Sigmoid colon (tissue), 7 donors: ENCODE results near the gene SHB. TPM values are rescaled to one million over a fixed set of nuclear protein-coding genes. Genes with fewer than 3 reads are reported as not detected.

ENCODE experiments used
- DNase-seq: peaks from one replicate; pipeline ENCODE4 v3.0.0-alpha.2; 2019
- H3K27ac ChIP-seq, 4 donors: fragments of 200-600 bp; sonication (generic); one replicate each; pipeline ENCODE4 v1.5.1; 2016 to 2019; ENCODE audit warnings: mild to moderate bottlenecking in 1 of 4
- H3K27me3 ChIP-seq, 3 donors: fragments of 200-600 bp; sonication (generic); one replicate each; pipeline ENCODE4 v1.5.1; 2019; ENCODE audit warnings: mild to moderate bottlenecking in 1 of 3
- H3K36me3 ChIP-seq, 4 donors: fragments of 200-600 bp; sonication (generic); one replicate each; pipeline ENCODE4 v1.5.1; 2016 to 2019
- H3K4me1 ChIP-seq, 4 donors: fragments of 200-600 bp; sonication (generic); one replicate each; pipeline ENCODE4 v1.5.1; 2017 to 2019
- H3K4me3 ChIP-seq, 4 donors: fragments of 200-600 bp; sonication (generic); one replicate each; pipeline ENCODE4 v1.5.1; 2017 to 2019; ENCODE audit warnings: mild to moderate bottlenecking in 2 of 4, moderate library complexity in 1 of 4
- H3K9me3 ChIP-seq, 4 donors: fragments of 200-600 bp in 3 of 4; sonication (generic) in 3 of 4; one replicate each; pipeline versions ENCODE4 v1.5.1 to v1.6.1; 2013 to 2019
- CTCF ChIP-seq, 4 experiments: fragments of 450-650 bp in 3 of 4; fragments of 200-600 bp in 1 of 4; IDR thresholded peaks; one replicate each; pipeline ENCODE4 v1.5.1; 2016 to 2019; ENCODE audit warnings: antibody characterized with exemption in 4 of 4, mild to moderate bottlenecking in 3 of 4, moderate library complexity in 2 of 4
- EP300 ChIP-seq, 4 donors: sonication (generic); formaldehyde crosslinking; IDR thresholded peaks; one replicate each; pipeline ENCODE4 v1.6.1; 2017; ENCODE audit warnings: antibody characterized with exemption in 4 of 4
- POLR2A ChIP-seq, 2 donors: fragments of 450-650 bp; IDR thresholded peaks; one replicate each; pipeline ENCODE4 v1.6.1; 2016; ENCODE audit warnings: antibody characterized with exemption in 2 of 2, mild to moderate bottlenecking in 2 of 2, moderate library complexity in 2 of 2
- POLR2AphosphoS5 ChIP-seq, 4 donors: sonication (generic); formaldehyde crosslinking; IDR thresholded peaks; one replicate each; pipeline ENCODE4 v1.6.1; 2017; ENCODE audit warnings: antibody characterized with exemption in 4 of 4
- WGBS, 2 donors: extraction: QIAGEN DNeasy Blood & Tissue Kit; methylation state at CpG; one replicate each; pipeline ENCODE4 v1.1.7; 2013; 5-methylcytosine and 5-hydroxymethylcytosine counted together
- intact Hi-C: fragments of 100-400 bp; cut with DNase I; formaldehyde crosslinking; loops from one replicate; pipeline ENCODE4 v1.15.1; 2023
- polyA plus RNA-seq, 3 donors: library from polyadenylated mRNA; stranded (reverse); fragments of 200-250 nt; gene quantifications; one replicate each; pipeline ENCODE4 v1.2.3, GENCODE V29; 2013
- total RNA-seq, 4 donors: library from RNA; depleted of rRNA; stranded (reverse); fragments of >200 nt; gene quantifications; one replicate each; pipeline ENCODE4 v1.1.0, GENCODE V29; 2016
- donor health status: healthy with polysubstance abuse.
- donor health status: Bipolar disorder and iron deficiency.
- donor health status: healthy.

SHB gene
- total and polyA plus RNA-seq, 7 donors = 6.8 to 33.7 (median 10.2) TPM

- H3K4me1 ChIP-seq = peaks cover 0 to 45% (median 31%) of the 10 kb centered on the region in 4 donors
- intact Hi-C loops = no loop called here
- H3K27ac ChIP-seq = peak overlapping the region in 1 of 4 donors; percentile 87
- H3K4me3 ChIP-seq = no peak overlapping the region
- no peaks in the 10 kb centered on the region for H3K9me3 ChIP-seq
- no peaks in the 10 kb centered on the region for H3K36me3 ChIP-seq
- TF ChIP-seq POLR2A (IDR thresholded peaks at IDR 0.05) = no peak
- no peak for TF ChIP-seq CTCF (IDR thresholded peaks at IDR 0.05)
- no peak for TF ChIP-seq EP300 (IDR thresholded peaks at IDR 0.05)
- TF ChIP-seq POLR2AphosphoS5 (IDR thresholded peaks at IDR 0.05) = no peak
- 94 to 95% methylated on average over 9 of the region's 9 CpGs for WGBS, 2 donors
- DNase-seq = no peak
- no peaks in the 10 kb centered on the region for H3K27me3 ChIP-seq
Measured at GRCh38 chr9:38000332-38000731, 68.7 kb downstream of the SHB start.

- 86 to 88% methylated on average over 11 of the region's 11 CpGs for WGBS, 2 donors
- Histone ChIP-seq H3K36me3 (no peaks in the 10 kb centered on the region), H3K4me3 (no peak overlapping the region), H3K9me3 (no peaks in the 10 kb centered on the region), H3K27ac (peak overlapping the region in 3 of 4 donors; percentile 73 to 87 (median 84)), H3K27me3 (no peaks in the 10 kb centered on the region), H3K4me1 (peaks cover 0 to 51% (median 37%) of the 10 kb centered on the region in 4 donors)
- intact Hi-C loops = loop anchor here (2.0 to 5.0 kb wide), 3 partner anchors 19 to 69 kb away; partner anchors contain the start of gene SHB
- no peak for TF ChIP-seq CTCF (IDR thresholded peaks at IDR 0.05)
- no peak for TF ChIP-seq POLR2A (IDR thresholded peaks at IDR 0.05)
- TF ChIP-seq POLR2AphosphoS5 (IDR thresholded peaks at IDR 0.05) = no peak
- no peak for TF ChIP-seq EP300 (IDR thresholded peaks at IDR 0.05)
- DNase-seq = no peak
Measured at GRCh38 chr9:37999588-38000189, 69.3 kb downstream of the SHB start.

GRCh38 chr9:37998881-37999587 lies 70.0 kb downstream of the SHB start:
- TF ChIP-seq POLR2AphosphoS5 (IDR thresholded peaks at IDR 0.05) = no peak
- no peak for TF ChIP-seq POLR2A (IDR thresholded peaks at IDR 0.05)
- no peak for TF ChIP-seq EP300 (IDR thresholded peaks at IDR 0.05)
- TF ChIP-seq CTCF (IDR thresholded peaks at IDR 0.05) = no peak
- intact Hi-C loops = loop anchor here (2.0 to 5.0 kb wide), 3 partner anchors 20 to 70 kb away; partner anchors contain the start of gene SHB
- H3K9me3 ChIP-seq = no peaks in the 10 kb centered on the region
- no peaks in the 10 kb centered on the region for H3K27me3 ChIP-seq
- H3K4me1 ChIP-seq = peaks cover 0 to 58% (median 44%) of the 10 kb centered on the region in 4 donors
- H3K36me3 ChIP-seq = no peaks in the 10 kb centered on the region
- 71 to 86% methylated on average over 5 of the region's 5 CpGs for WGBS, 2 donors
- H3K27ac ChIP-seq = peak overlapping the region; percentile 12 to 87 (median 78)
- DNase-seq = peak; percentile 69
- no peak overlapping the region for H3K4me3 ChIP-seq

GRCh38 chr9:37997636-37998374 lies 71.2 kb downstream of the SHB start:
- H3K4me1 ChIP-seq = peaks cover 0 to 65% (median 46%) of the 10 kb centered on the region in 4 donors
- no peak overlapping the region for H3K4me3 ChIP-seq
- H3K27ac ChIP-seq = peak overlapping the region; percentile 0 to 87 (median 78)
- TF ChIP-seq POLR2AphosphoS5 (IDR thresholded peaks at IDR 0.05) = peak in 3 of 4 donors; percentile 16 to 46 (median 43)
- no peak for TF ChIP-seq POLR2A (IDR thresholded peaks at IDR 0.05)
- TF ChIP-seq EP300 (IDR thresholded peaks at IDR 0.05) = no peak
- no peak for TF ChIP-seq CTCF (IDR thresholded peaks at IDR 0.05)
- H3K36me3 ChIP-seq = no peaks in the 10 kb centered on the region
- 69 to 81% methylated on average over 15 of the region's 15 CpGs for WGBS, 2 donors
- DNase-seq = peak; percentile 86
- H3K27me3 ChIP-seq = no peaks in the 10 kb centered on the region
- intact Hi-C loops = loop anchor here (2.0 to 5.0 kb wide), 3 partner anchors 21 to 71 kb away; partner anchors contain the start of gene SHB
- H3K9me3 ChIP-seq = no peaks in the 10 kb centered on the region
